KBM-7 (cell line): ENCODE results near the gene SLC39A11.

Experiments
- DNase-seq: peaks from one replicate; pipeline ENCODE4 v3.0.0-alpha.2; 2015
- in situ Hi-C: fragments of 300-500 bp; cut with MboI; formaldehyde crosslinking; loops from 2 replicates; pipeline ENCODE4 v1.14.3; 2020; ENCODE audit warnings: low sequenced_read_pairs, low pct_unique_long_range_greater_than_20kb, mixed read lengths

Gene SLC39A11

DNA sequence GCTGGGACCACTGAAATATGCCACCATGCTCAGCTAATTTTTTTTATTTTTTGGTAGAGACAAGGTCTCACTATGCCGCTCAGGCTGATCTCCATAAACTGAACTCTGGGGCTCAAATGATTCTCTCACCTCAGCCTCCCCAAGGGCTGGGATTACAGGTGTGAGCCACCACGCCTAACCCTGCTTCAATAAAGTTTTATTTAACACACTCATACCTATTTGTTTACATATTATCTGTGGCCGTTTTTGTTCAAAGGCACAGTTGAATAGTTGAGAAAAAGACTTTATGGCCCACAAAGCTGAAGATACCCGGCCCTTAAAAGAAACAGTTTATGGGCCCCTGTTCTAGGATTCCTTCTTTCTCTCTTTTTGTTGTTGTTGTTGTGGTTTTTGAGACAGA is 419.8 kb downstream of the SLC39A11 start:
- in situ Hi-C loops = no loop called here
- no peak for DNase-seq

GRCh38 chr17:72671016-72671415 is 421.5 kb downstream of the SLC39A11 start:
- in situ Hi-C loops = no loop called here
- DNase-seq = peak; percentile 22

DNA sequence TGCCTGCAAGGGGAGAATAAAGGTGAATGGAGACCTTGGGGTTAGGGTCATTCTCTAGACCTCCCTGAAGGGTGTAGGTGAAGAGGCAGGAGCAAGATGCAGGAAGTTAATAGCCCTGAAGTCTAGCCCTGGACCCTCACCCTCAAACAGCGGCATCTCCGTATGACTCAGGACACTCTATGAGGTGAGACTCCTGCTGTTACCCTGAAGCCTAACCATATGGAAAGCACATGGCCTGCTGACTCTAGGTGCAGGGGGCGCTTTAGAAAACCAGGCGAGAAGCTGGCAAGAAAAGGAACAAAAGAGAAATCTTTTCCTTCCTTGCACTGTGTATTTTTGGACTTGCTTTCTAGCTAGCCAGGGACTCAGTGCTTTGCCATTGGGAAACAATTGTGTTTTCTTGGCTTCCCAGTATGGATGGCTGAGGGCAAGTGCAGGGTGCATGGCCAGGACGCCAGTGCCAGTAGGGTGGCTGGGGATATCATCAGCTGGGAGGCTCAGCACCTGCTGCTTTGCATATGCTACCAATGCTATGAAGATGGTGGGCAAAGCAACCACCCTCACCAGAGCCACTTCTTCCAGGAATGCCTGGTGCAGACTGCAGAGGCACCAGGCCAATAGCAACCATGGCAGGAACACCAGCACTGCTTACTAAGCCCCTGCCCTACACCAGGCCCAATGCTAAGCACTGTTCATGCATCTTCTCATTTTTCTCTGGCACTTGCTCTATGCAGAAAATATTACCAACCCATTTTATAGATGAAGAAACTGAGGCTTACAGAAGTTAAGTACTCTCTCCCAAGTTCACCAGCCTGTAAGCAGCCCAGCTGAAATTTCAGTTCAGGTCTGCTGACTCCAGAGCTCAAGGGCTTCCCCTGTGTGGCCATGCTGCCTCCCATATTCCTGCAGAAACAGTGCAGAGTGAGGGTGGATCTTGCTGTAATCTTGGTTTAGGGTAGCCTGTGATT is 425.1 kb downstream of the SLC39A11 start:
- no peak for DNase-seq
- in situ Hi-C loops = no loop called here

GRCh38 chr17:72665852-72666851 is 426.3 kb downstream of the SLC39A11 start:
- no peak for DNase-seq
- in situ Hi-C loops = no loop called here

GRCh38 chr17:72662827-72663190 is 429.7 kb downstream of the SLC39A11 start:
- no peak for DNase-seq
- in situ Hi-C loops = no loop called here

GRCh38 chr17:72661945-72662826 is 430.3 kb downstream of the SLC39A11 start:
- DNase-seq = no peak
- in situ Hi-C loops = no loop called here

- in situ Hi-C loops = no loop called here
- DNase-seq = no peak
Measured at GRCh38 chr17:72661116-72661944, 431.2 kb downstream of the SLC39A11 start.

DNA sequence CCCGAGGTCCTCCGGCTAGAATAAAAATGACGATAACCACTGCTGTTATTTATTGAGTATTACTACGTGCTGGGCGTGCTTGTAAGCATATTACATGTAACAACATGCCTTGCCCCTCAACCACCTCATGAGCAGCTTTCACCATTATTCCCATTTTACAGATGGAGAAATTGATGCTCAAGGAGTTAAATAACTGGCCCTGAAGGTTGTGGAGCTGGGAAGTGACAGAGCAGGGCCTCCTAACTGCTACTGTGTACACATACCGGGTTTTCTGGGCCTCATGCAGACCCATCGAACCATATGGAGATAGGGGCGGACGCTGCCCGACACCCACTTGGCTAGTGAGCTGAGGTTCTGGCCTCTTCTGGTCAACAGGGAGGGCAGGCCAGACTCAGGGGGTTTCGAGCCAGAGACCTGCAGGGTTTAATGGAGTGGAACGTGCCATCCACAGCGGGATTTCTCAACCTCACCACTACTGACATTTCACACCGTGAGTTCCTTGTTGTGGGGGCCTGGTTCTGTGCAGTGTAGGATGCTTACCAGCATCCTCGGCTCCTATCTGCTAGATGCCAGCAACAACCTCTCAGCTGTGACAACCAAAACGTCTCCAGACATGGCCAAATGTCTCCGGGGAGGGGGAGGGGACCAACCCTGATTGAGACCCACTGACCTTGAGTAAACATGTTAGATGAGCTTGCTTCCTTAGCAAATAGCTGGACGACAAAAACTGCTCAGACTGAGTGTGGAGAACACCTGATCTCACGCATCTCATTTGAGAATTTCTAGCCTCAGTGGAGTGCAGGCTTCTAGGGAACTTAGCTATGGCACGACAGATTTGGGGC is 432.0 kb downstream of the SLC39A11 start:
- in situ Hi-C loops = no loop called here
- DNase-seq = no peak

DNA sequence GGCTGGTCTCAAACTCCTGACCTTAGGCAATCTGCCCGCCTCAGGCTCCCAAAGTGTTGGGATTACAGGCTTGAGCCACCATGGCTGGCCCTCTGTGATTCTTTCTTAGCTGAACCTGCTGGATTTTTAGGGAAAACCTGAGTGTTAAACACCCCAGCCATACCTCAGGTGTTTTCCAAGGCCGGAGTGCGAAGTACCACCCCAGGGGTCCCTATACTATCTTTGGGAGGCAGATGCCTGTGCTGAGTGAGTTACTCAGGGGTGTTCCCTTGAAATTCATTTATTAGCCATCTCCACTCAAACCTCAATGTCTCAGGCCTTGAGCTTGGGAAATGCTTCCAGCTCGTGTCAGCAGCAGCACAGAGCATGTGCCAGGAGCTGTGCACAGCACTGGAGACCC is 432.7 kb downstream of the SLC39A11 start:
- DNase-seq = no peak
- in situ Hi-C loops = no loop called here

- in situ Hi-C loops = no loop called here
- no peak for DNase-seq
Measured at GRCh38 chr17:72658675-72659074, 433.8 kb downstream of the SLC39A11 start.

- in situ Hi-C loops = no loop called here
- no peak for DNase-seq
Measured at GRCh38 chr17:72657467-72658317, 434.8 kb downstream of the SLC39A11 start.

DNA sequence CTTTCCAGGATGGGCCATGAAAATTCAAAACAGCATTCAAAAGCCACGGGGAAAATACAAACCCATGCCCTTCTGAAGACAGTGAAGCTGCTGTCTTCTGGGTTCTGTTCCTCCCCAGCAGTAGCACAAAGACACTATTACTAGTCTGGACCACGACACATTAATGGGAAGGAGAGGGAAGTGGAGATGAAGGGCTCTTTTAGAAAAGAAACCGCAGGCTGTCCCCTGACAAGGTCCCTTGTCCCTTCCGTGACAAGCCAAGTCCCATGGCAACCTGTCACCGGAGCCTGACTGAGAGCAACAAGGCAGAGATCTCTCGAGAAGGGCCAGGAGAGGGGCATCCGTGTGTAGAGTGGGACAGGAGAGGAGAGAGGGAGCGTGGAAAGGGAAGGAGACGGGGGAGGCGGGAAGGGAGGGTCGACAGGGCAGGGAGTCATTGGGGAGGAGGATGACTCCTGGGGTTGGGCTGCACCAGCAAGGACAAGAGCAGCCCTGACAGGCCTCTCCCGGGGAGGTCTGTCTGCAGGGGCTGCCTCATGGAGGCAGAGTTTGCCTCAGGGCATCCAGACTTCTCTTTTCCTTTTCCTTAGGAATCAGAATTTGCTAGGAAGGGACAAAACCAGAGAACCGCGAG is 436.2 kb downstream of the SLC39A11 start:
- no peak for DNase-seq
- in situ Hi-C loops = no loop called here

DNA sequence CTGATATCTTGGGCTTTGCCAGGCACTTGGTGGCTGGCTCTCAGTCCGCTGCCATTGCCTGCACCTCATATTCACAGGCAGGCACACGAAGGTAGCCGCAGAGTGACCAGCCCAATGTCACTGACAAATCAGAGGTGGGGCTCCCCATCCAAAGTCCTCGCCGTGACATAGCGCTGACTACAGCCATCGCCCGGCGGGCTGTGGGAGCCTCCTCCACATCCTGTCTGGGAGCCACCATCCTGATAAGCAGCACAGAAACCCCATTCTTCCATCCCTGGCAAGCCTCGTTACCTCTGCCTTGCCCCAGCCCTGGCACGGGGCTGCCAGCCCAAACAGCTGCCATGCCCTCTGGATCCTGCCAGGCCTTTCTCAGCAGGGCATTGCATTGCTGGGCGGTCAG is 437.8 kb downstream of the SLC39A11 start:
- DNase-seq = no peak
- in situ Hi-C loops = no loop called here

GRCh38 chr17:72651988-72652387 is 440.5 kb downstream of the SLC39A11 start:
- in situ Hi-C loops = no loop called here
- DNase-seq = no peak

DNA sequence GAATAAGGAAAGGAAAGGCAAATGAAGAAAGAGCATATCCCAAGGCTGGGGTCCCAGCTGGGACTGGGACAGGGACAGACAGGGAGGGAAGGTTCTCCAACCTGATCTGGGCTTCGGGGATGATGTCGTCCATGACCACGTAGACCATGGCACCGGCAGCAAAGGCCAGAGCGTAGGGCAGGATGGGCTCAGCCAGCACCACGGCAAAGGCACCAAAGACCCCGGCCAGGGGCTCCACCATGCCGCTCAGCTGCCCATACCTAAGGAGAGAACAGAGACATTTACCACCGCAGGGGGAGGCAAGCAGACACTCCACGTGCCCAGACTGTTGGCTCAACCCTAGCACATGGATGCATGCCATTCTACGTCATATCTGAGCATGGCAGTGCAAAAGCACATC is 443.8 kb downstream of the SLC39A11 start:
- no peak for DNase-seq
- in situ Hi-C loops = no loop called here

GRCh38 chr17:72646176-72646575 is 446.3 kb downstream of the SLC39A11 start:
- in situ Hi-C loops = no loop called here
- no peak for DNase-seq
